Measurements from ENCODE around the gene NPIPB6.

NPIPB6 gene

DNA sequence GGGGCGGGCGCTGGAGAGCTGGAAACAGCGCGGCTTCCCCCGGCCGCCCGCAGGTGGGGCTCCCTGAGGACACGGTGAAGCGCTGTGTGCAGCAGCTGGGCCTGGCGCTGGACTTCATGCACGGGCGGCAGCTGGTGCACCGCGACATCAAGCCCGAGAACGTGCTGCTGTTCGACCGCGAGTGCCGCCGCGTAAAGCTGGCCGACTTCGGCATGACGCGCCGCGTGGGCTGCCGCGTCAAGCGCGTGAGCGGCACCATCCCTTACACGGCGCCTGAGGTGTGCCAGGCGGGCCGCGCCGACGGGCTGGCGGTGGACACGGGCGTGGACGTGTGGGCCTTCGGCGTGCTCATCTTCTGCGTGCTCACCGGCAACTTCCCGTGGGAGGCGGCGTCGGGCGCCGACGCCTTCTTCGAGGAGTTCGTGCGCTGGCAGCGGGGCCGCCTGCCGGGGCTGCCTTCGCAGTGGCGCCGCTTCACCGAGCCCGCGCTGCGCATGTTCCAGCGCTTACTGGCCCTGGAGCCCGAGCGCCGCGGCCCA lies 43.2 kb downstream of the NPIPB6 start:
- no peak overlapping the region for H3K9ac ChIP-seq (ENCODE audit: low read depth, low read length)
- no peak overlapping the region for H3K4me3 ChIP-seq (ENCODE audit: low read length)
- H3K36me3 ChIP-seq (ENCODE audit: insufficient read depth, low read length), result no peaks in the 10 kb centered on the region
- peaks cover 2% of the 10 kb centered on the region for H3K4me1 ChIP-seq (ENCODE audit: control insufficient read depth, insufficient read depth, low read length)
- no peak overlapping the region for H3K4me2 ChIP-seq (ENCODE audit: low read length)
- H3K9me3 ChIP-seq (replicated peaks; ENCODE audit: low read length), result no peaks in the 10 kb centered on the region
- no peaks in the 10 kb centered on the region for H3K27me3 ChIP-seq (ENCODE audit: control insufficient read depth, insufficient read depth, low read length)

DNA sequence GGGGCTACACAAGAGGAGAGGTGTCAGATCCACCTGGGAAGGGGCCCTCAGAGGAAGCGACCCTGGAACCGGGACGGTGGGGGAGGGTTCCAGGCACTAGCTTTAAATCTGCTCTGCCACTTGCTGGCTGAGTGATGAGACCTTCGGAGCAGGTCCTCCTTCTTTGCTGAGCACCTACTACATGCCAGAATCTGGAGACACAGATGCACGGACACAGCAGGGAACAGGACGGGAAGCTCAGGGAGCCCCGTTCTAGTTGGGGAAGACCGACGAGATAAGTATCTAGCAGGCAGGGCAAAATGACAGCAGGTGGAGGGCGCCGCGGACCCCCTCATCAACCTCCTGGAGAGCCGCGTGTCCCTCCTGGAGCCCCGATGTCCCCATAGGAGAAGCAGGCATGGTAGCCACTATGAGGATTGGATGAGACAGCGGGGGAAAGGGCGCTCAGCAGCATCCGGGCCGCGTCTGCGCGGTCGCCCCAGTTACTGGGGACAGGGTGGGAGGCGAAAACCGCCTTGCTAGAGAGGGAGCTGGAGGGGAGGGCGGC lies 43.8 kb downstream of the NPIPB6 start:
- no peak overlapping the region for H3K9ac ChIP-seq (ENCODE audit: low read depth, low read length)
- no peaks in the 10 kb centered on the region for H3K36me3 ChIP-seq (ENCODE audit: insufficient read depth, low read length)
- H3K4me1 ChIP-seq (ENCODE audit: control insufficient read depth, insufficient read depth, low read length), result peaks cover 2% of the 10 kb centered on the region
- H3K4me3 ChIP-seq (ENCODE audit: low read length), result no peak overlapping the region
- no peaks in the 10 kb centered on the region for H3K27me3 ChIP-seq (ENCODE audit: control insufficient read depth, insufficient read depth, low read length)
- H3K4me2 ChIP-seq (ENCODE audit: low read length), result no peak overlapping the region
- no peaks in the 10 kb centered on the region for H3K9me3 ChIP-seq (replicated peaks; ENCODE audit: low read length)

GRCh38 chr16:28318042-28318744 lies 45.1 kb downstream of the NPIPB6 start:
- Histone ChIP-seq H3K9me3 (replicated peaks; ENCODE audit: low read length) (no peaks in the 10 kb centered on the region), H3K4me3 (ENCODE audit: low read length) (no peak overlapping the region), H3K4me2 (ENCODE audit: low read length) (no peak overlapping the region), H3K27me3 (ENCODE audit: control insufficient read depth, insufficient read depth, low read length) (peaks cover 3% of the 10 kb centered on the region), H3K36me3 (ENCODE audit: insufficient read depth, low read length) (no peaks in the 10 kb centered on the region), H3K4me1 (ENCODE audit: control insufficient read depth, insufficient read depth, low read length) (peaks cover 2% of the 10 kb centered on the region), H3K9ac (ENCODE audit: low read depth, low read length) (no peak overlapping the region)

GRCh38 chr16:28317040-28317880 lies 46.0 kb downstream of the NPIPB6 start:
- Histone ChIP-seq H3K4me1 (ENCODE audit: control insufficient read depth, insufficient read depth, low read length) (peaks cover 2% of the 10 kb centered on the region), H3K4me2 (ENCODE audit: low read length) (peak overlapping the region; percentile 31), H3K4me3 (ENCODE audit: low read length) (no peak overlapping the region), H3K36me3 (ENCODE audit: insufficient read depth, low read length) (no peaks in the 10 kb centered on the region), H3K9me3 (replicated peaks; ENCODE audit: low read length) (no peaks in the 10 kb centered on the region), H3K27me3 (ENCODE audit: control insufficient read depth, insufficient read depth, low read length) (peaks cover 3% of the 10 kb centered on the region), H3K9ac (ENCODE audit: low read depth, low read length) (no peak overlapping the region)

DNA sequence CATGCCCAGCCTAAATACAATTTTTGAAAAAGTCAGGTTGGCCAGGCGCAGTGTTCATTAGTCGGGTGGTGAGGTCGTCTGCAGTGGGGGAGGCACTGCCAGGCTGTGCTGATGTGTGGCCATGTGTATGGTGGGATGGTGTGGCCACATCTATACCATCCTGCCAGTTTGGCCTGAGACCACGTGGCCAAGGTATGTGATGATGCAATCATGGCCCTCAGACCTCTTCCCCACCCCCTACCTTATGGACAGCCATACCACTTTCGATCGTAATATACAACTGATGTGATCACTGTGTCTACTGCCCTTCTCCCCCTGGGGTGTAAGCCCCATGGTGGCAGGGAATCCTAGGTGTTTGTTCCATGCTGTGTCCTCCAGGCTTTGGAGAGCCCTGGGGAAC lies 47.3 kb downstream of the NPIPB6 start:
- no peaks in the 10 kb centered on the region for H3K36me3 ChIP-seq (ENCODE audit: insufficient read depth, low read length)
- H3K4me3 ChIP-seq (ENCODE audit: low read length), result no peak overlapping the region
- peaks cover 3% of the 10 kb centered on the region for H3K27me3 ChIP-seq (ENCODE audit: control insufficient read depth, insufficient read depth, low read length)
- H3K4me1 ChIP-seq (ENCODE audit: control insufficient read depth, insufficient read depth, low read length), result peaks cover 2% of the 10 kb centered on the region
- no peaks in the 10 kb centered on the region for H3K9me3 ChIP-seq (replicated peaks; ENCODE audit: low read length)
- H3K9ac ChIP-seq (ENCODE audit: low read depth, low read length), result no peak overlapping the region
- no peak overlapping the region for H3K4me2 ChIP-seq (ENCODE audit: low read length)

DNA sequence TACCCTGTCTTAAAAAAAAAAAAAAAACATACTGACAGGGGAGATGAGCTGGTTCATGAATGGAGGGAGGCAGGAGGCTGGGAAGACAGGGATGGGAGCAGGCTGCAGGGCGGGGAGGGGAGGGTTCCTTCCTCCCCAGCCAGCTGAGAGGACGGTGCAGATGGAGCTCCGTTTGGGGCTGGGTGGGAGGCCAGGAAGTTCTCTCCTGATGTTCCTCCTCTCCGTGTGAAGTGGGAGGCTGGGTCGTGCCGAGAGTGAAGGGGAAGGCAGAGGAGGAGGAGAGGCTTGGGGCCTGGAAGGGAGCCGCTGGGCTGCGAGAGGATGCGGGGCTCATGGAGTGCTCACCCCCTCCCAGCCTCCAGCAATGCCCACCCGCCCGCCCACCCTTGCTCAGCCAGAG lies 49.7 kb downstream of the NPIPB6 start:
- H3K9me3 ChIP-seq (replicated peaks; ENCODE audit: low read length), result no peaks in the 10 kb centered on the region
- H3K36me3 ChIP-seq (ENCODE audit: insufficient read depth, low read length), result no peaks in the 10 kb centered on the region
- H3K27me3 ChIP-seq (ENCODE audit: control insufficient read depth, insufficient read depth, low read length), result peaks cover 6% of the 10 kb centered on the region
- H3K4me3 ChIP-seq (ENCODE audit: low read length), result no peak overlapping the region
- H3K4me2 ChIP-seq (ENCODE audit: low read length), result no peak overlapping the region
- H3K4me1 ChIP-seq (ENCODE audit: control insufficient read depth, insufficient read depth, low read length), result peaks cover 2% of the 10 kb centered on the region
- H3K9ac ChIP-seq (ENCODE audit: low read depth, low read length), result no peak overlapping the region

- peaks cover 6% of the 10 kb centered on the region for H3K27me3 ChIP-seq (ENCODE audit: control insufficient read depth, insufficient read depth, low read length)
- no peaks in the 10 kb centered on the region for H3K36me3 ChIP-seq (ENCODE audit: insufficient read depth, low read length)
- peaks cover 2% of the 10 kb centered on the region for H3K4me1 ChIP-seq (ENCODE audit: control insufficient read depth, insufficient read depth, low read length)
- H3K9ac ChIP-seq (ENCODE audit: low read depth, low read length), result no peak overlapping the region
- H3K9me3 ChIP-seq (replicated peaks; ENCODE audit: low read length), result no peaks in the 10 kb centered on the region
- H3K4me3 ChIP-seq (ENCODE audit: low read length), result no peak overlapping the region
- H3K4me2 ChIP-seq (ENCODE audit: low read length), result no peak overlapping the region
Observed at GRCh38 chr16:28312327-28312726, 51.0 kb downstream of the NPIPB6 start.

- H3K36me3 ChIP-seq (ENCODE audit: insufficient read depth, low read length), result no peaks in the 10 kb centered on the region
- peaks cover 6% of the 10 kb centered on the region for H3K27me3 ChIP-seq (ENCODE audit: control insufficient read depth, insufficient read depth, low read length)
- H3K4me3 ChIP-seq (ENCODE audit: low read length), result no peak overlapping the region
- H3K4me2 ChIP-seq (ENCODE audit: low read length), result no peak overlapping the region
- H3K9ac ChIP-seq (ENCODE audit: low read depth, low read length), result no peak overlapping the region
- H3K9me3 ChIP-seq (replicated peaks; ENCODE audit: low read length), result no peaks in the 10 kb centered on the region
- H3K4me1 ChIP-seq (ENCODE audit: control insufficient read depth, insufficient read depth, low read length), result peaks cover 1% of the 10 kb centered on the region
Observed at GRCh38 chr16:28311913-28312312, 51.4 kb downstream of the NPIPB6 start.

- H3K4me3 ChIP-seq (ENCODE audit: low read length), result no peak overlapping the region
- no peak overlapping the region for H3K4me2 ChIP-seq (ENCODE audit: low read length)
- H3K27me3 ChIP-seq (ENCODE audit: control insufficient read depth, insufficient read depth, low read length), result peaks cover 9% of the 10 kb centered on the region
- no peaks in the 10 kb centered on the region for H3K4me1 ChIP-seq (ENCODE audit: control insufficient read depth, insufficient read depth, low read length)
- H3K9ac ChIP-seq (ENCODE audit: low read depth, low read length), result no peak overlapping the region
- H3K36me3 ChIP-seq (ENCODE audit: insufficient read depth, low read length), result no peaks in the 10 kb centered on the region
- no peaks in the 10 kb centered on the region for H3K9me3 ChIP-seq (replicated peaks; ENCODE audit: low read length)
Observed at GRCh38 chr16:28311413-28311812, 51.9 kb downstream of the NPIPB6 start.

DNA sequence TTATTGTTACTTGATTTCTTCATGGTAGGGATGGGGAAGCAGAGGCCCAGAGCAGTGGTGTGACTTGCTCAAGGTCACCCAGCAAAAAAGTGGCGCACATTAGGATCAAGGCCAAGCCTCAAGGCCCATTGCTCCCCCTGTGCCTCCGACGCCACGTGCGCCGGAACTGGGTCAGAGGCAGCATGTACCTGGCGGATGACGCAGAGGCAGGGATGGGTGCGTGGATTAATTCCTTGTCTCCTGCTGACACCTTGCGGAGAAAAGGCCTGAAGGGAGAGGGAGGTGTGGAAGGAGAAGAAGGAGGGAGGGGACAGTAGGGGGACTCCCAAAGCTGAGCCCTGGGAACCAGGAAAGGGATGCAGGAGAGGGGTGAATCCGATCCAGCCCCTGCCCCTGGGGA lies 52.5 kb downstream of the NPIPB6 start:
- no peaks in the 10 kb centered on the region for H3K4me1 ChIP-seq (ENCODE audit: control insufficient read depth, insufficient read depth, low read length)
- H3K4me3 ChIP-seq (ENCODE audit: low read length), result no peak overlapping the region
- H3K36me3 ChIP-seq (ENCODE audit: insufficient read depth, low read length), result no peaks in the 10 kb centered on the region
- no peaks in the 10 kb centered on the region for H3K9me3 ChIP-seq (replicated peaks; ENCODE audit: low read length)
- H3K27me3 ChIP-seq (ENCODE audit: control insufficient read depth, insufficient read depth, low read length), result peaks cover 12% of the 10 kb centered on the region
- H3K4me2 ChIP-seq (ENCODE audit: low read length), result no peak overlapping the region
- no peak overlapping the region for H3K9ac ChIP-seq (ENCODE audit: low read depth, low read length)

GRCh38 chr16:28309811-28310311 lies 53.4 kb downstream of the NPIPB6 start:
- Histone ChIP-seq H3K4me3 (ENCODE audit: low read length) (no peak overlapping the region), H3K36me3 (ENCODE audit: insufficient read depth, low read length) (no peaks in the 10 kb centered on the region), H3K9me3 (replicated peaks; ENCODE audit: low read length) (no peaks in the 10 kb centered on the region), H3K4me2 (ENCODE audit: low read length) (no peak overlapping the region), H3K4me1 (ENCODE audit: control insufficient read depth, insufficient read depth, low read length) (no peaks in the 10 kb centered on the region), H3K9ac (ENCODE audit: low read depth, low read length) (no peak overlapping the region), H3K27me3 (ENCODE audit: control insufficient read depth, insufficient read depth, low read length) (peaks cover 14% of the 10 kb centered on the region)
